Measurements from ENCODE around the gene TRAF2. TPM values are rescaled to one million over a fixed set of nuclear protein-coding genes. Genes with fewer than 3 reads are reported as not detected.

The TRAF2 gene
- total and polyA plus RNA-seq, 2 donors (not counting 1 experiment from before 2014, with no cell fraction given): 25.5 to 54.5 TPM

GRCh38 chr9:136962701-136963248, 76.5 kb downstream of the TRAF2 start:
- TF ChIP-seq EZH2 (IDR thresholded peaks at IDR 0.05; ENCODE audit: borderline replicate concordance, insufficient read depth, low read depth, low read length, poor library complexity, severe bottlenecking): no peak
- TF ChIP-seq, protein P1, sequence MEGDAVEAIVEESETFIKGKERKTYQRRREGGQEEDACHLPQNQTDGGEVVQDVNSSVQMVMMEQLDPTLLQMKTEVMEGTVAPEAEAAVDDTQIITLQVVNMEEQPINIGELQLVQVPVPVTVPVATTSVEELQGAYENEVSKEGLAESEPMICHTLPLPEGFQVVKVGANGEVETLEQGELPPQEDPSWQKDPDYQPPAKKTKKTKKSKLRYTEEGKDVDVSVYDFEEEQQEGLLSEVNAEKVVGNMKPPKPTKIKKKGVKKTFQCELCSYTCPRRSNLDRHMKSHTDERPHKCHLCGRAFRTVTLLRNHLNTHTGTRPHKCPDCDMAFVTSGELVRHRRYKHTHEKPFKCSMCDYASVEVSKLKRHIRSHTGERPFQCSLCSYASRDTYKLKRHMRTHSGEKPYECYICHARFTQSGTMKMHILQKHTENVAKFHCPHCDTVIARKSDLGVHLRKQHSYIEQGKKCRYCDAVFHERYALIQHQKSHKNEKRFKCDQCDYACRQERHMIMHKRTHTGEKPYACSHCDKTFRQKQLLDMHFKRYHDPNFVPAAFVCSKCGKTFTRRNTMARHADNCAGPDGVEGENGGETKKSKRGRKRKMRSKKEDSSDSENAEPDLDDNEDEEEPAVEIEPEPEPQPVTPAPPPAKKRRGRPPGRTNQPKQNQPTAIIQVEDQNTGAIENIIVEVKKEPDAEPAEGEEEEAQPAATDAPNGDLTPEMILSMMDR (IDR thresholded peaks at IDR 0.05): no peak
- intact Hi-C loops (cut with micrococcal nuclease): no loop called here
- no peak overlapping the region for H2AFZ ChIP-seq (ENCODE audit: insufficient read depth, low read depth, low read length, poor library complexity, severe bottlenecking)
- H3K27me3 Mint-ChIP-seq: peaks cover 5% of the 10 kb centered on the region
- H4K20me1 ChIP-seq (ENCODE audit: control insufficient read depth, insufficient read depth, low read length, poor library complexity, severe bottlenecking): no peaks in the 10 kb centered on the region
- peaks cover 0 to 2% (median 0%) of the 10 kb centered on the region in 3 donors for H3K9me3 ChIP-seq (ENCODE audit: control extremely low read depth in 1 of 3, control insufficient read depth in 2 of 3, insufficient read depth in 1 of 3, low read length in 2 of 3)
- DNase-seq (no peak), ATAC-seq (ENCODE audit: low read depth) (no peak)
- no peak overlapping the region for H3K9ac ChIP-seq (ENCODE audit: low read length)
- no peak overlapping the region for H3K27ac ChIP-seq (ENCODE audit: low read length in 2 of 2)
- no peaks in the 10 kb centered on the region for H3K79me2 ChIP-seq (ENCODE audit: control insufficient read depth, insufficient read depth, low read length)
- no peaks in the 10 kb centered on the region for H3K36me3 ChIP-seq (replicated peaks in 1 of 2; ENCODE audit: control extremely low read depth in 1 of 2, control insufficient read depth in 1 of 2, extremely low read depth in 1 of 2, insufficient read depth in 2 of 2, low read length in 1 of 2)
- H3K4me1 ChIP-seq (ENCODE audit: control insufficient read depth in 2 of 2, insufficient read depth in 2 of 2, low read length in 2 of 2): peaks cover 5 to 10% of the 10 kb centered on the region in 2 donors
- H3K27me3 ChIP-seq (replicated peaks in 1 of 4; ENCODE audit: control extremely low read depth in 1 of 4, control insufficient read depth in 3 of 4, insufficient read depth in 4 of 4, low read length in 3 of 4): peaks cover 0 to 7% (median under 1%) of the 10 kb centered on the region in 4 experiments
- WGBS (ENCODE audit: insufficient coverage): 82% methylated on average over 7 of the region's 11 CpGs
- no peak overlapping the region for H3K4me3 Mint-ChIP-seq
- CTCF ChIA-PET: no interaction called here
- H3K27ac Mint-ChIP-seq: peak overlapping the region; percentile 61
- no peaks in the 10 kb centered on the region for H3K9me3 Mint-ChIP-seq (ENCODE audit: insufficient read depth)
- H3K4me1 Mint-ChIP-seq: peaks cover 11% of the 10 kb centered on the region
- no peak overlapping the region for H3K4me3 ChIP-seq (ENCODE audit: control extremely low read depth in 1 of 5, extremely low read depth in 1 of 5, insufficient read depth in 1 of 5, low read depth in 2 of 5, low read length in 4 of 5)
- POLR2A ChIA-PET: no interaction called here
- H3K4me2 ChIP-seq (replicated peaks; ENCODE audit: low read depth, low read length, poor library complexity, severe bottlenecking): no peak overlapping the region

DNA sequence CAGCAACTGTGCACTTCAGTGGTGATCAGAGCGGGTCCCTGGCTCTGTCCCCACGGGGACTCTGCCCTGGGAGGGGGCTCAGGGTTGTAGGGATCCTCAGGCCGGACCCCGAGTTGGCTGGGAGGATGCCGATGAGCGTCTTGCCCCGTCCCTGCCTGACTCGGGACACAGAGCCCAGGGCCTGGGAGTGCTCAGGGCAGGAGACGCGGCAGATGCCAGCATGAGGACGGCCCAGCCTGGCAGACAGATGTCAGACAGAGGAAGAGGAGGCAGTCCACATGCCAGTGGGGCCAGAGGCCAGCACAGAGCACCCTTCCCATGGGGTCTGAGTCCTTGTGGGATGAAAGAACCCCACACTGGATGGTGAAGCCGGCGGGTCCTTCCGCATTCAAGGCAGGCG, 77.0 kb downstream of the TRAF2 start:
- H3K9me3 Mint-ChIP-seq (ENCODE audit: insufficient read depth): no peaks in the 10 kb centered on the region
- Histone ChIP-seq H3K4me2 (replicated peaks; ENCODE audit: low read depth, low read length, poor library complexity, severe bottlenecking) (no peak overlapping the region), H3K9ac (ENCODE audit: low read length) (no peak overlapping the region), H2AFZ (ENCODE audit: insufficient read depth, low read depth, low read length, poor library complexity, severe bottlenecking) (no peak overlapping the region), H4K20me1 (ENCODE audit: control insufficient read depth, insufficient read depth, low read length, poor library complexity, severe bottlenecking) (no peaks in the 10 kb centered on the region), H3K4me1 (ENCODE audit: control insufficient read depth in 2 of 2, insufficient read depth in 2 of 2, low read length in 2 of 2) (peaks cover 5 to 10% of the 10 kb centered on the region in 2 donors), H3K27me3 (replicated peaks in 1 of 4; ENCODE audit: control extremely low read depth in 1 of 4, control insufficient read depth in 3 of 4, insufficient read depth in 4 of 4, low read length in 3 of 4) (peaks cover 0 to 7% (median under 1%) of the 10 kb centered on the region in 4 experiments), H3K36me3 (replicated peaks in 1 of 2; ENCODE audit: control extremely low read depth in 1 of 2, control insufficient read depth in 1 of 2, extremely low read depth in 1 of 2, insufficient read depth in 2 of 2, low read length in 1 of 2) (no peaks in the 10 kb centered on the region), H3K9me3 (ENCODE audit: control extremely low read depth in 1 of 3, control insufficient read depth in 2 of 3, insufficient read depth in 1 of 3, low read length in 2 of 3) (peaks cover 0 to 2% (median 0%) of the 10 kb centered on the region in 3 donors), H3K27ac (ENCODE audit: low read length in 2 of 2) (no peak overlapping the region), H3K79me2 (ENCODE audit: control insufficient read depth, insufficient read depth, low read length) (no peaks in the 10 kb centered on the region), H3K4me3 (ENCODE audit: control extremely low read depth in 1 of 5, extremely low read depth in 1 of 5, insufficient read depth in 1 of 5, low read depth in 2 of 5, low read length in 4 of 5) (no peak overlapping the region)
- TF ChIP-seq EZH2 (IDR thresholded peaks at IDR 0.05; ENCODE audit: borderline replicate concordance, insufficient read depth, low read depth, low read length, poor library complexity, severe bottlenecking): no peak
- TF ChIP-seq, protein P1 (IDR thresholded peaks at IDR 0.05): no peak
- peaks cover 11% of the 10 kb centered on the region for H3K4me1 Mint-ChIP-seq
- ChIA-PET POLR2A (no interaction called here), CTCF (no interaction called here)
- no peak overlapping the region for H3K4me3 Mint-ChIP-seq
- 91% methylated on average over 15 of the region's 15 CpGs for WGBS (ENCODE audit: insufficient coverage)
- H3K27me3 Mint-ChIP-seq: peaks cover 5% of the 10 kb centered on the region
- intact Hi-C loops (cut with micrococcal nuclease): no loop called here
- ATAC-seq (ENCODE audit: low read depth) (no peak), DNase-seq (no peak)
- no peak overlapping the region for H3K27ac Mint-ChIP-seq
